GM18507 (cell line): Measurements from ENCODE around the gene NDUFS8.

ENCODE experiments used
- DNase-seq: peaks from one replicate; pipeline ENCODE4 v3.0.0; 2011; ENCODE audit warnings: low read depth; ENCODE audit not compliant: insufficient read length; ENCODE audit errors: extremely low spot score
- FAIRE-seq: peaks from 2 replicates; lab custom pipeline; 2011; peaks lifted over from hg19 to GRCh38; lab: Jason Lieb, UNC

NDUFS8 gene

DNA sequence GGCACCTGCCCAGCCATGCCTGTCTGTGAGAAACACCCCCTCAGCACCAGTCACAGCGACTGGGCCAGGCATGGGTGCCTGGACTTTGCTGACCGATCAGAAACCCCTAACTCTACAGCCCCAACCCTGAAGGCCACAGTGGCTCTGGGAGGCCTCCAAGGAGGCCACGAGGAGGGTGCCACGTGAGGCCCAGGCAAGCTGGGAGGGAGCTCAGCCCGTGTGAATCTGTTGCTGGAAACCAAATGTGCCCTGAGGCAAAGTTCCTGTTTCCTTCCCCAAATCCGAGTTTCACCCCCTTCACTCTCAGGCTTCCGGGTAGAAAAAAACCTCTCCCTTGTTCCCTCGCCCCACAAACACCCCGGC, 27.9 kb upstream of the NDUFS8 start:
- DNase-seq: no peak
- FAIRE-seq: peak; percentile 92

- FAIRE-seq (no peak), DNase-seq (no peak)
These were observed 27.3 kb upstream of the NDUFS8 start for GRCh38 chr11:68002938-68003845.

DNA sequence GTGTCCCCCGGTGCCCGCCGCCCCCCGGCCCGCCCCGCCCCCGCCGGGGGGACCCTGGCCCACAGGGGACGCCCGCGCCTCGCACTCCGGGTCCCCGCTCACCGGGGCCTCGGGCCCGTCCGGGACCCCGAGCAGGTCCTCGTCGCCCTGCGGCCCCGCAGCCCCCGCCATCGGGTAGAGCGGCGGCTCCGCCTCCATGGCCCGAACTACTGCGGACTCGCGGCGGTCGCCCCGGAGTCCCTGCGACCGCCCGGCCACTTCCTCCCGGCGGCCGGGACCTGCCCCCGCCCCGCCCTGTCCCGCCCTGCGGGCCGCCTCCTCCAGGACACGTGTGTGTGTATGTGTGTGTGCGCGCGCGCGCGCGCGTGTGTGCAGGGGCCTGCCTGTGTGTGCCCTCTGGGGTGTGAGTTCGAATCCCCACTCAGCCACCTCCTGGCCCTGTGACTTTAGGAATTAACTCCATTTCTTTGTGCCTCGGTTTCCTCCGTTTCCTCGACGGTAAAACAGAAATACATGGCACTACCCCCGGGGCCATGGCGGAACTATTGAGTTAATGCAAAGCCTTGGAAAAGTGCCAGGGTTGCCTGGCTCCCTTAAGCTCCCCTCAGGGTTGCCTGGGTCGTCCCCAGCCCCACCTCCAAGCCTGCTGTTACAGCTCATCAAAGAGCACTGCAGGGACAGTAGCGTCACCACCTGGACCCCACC, 26.5 kb upstream of the NDUFS8 start, which contains the start of gene UNC93B1:
Gene UNC93B1, minus strand, starts transcription at position 252 of the 705 bp plus-strand sequence. Its CDS starts 54 bp downstream, at position 198.
- DNase-seq: peak; percentile 76
- FAIRE-seq: peak; percentile 93

DNA sequence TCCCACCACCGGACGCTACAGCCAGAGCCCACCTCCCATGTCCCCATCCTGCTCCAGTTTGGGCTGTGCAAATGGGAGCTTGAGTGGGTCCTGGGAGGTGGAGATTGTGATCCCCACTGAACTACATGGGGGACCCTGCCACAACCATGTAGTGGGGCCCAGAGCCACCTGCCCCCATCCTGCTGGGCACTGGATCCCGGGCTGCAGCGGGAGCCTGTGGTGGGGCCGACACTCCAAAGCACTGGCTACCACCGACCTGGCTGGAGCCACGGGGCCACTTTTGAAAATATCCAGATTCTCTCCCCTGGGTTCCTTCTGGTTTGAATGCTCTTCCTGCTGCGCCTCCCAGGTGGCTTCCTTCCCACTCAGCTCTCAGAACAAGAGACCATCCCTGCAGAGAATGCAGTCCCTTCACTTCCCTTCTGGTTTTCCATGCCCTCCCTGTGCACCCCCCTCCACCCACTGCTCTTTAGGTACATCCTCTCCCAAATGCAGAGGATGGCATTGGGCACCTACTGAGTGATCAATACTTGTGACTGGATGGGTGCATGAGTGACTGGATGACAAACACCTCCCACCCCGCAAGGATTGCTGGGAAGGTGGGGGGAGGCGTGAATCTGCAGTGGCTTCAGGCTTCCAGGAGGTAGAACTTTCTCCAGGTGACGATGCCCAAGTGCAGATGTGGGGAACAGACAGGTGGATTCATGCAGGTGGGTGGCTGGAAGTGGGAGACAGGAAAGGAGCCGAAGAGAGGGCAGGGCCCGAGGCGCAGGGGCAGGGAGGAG, 25.7 kb upstream of the NDUFS8 start:
- no peak for DNase-seq
- no peak for FAIRE-seq

DNA sequence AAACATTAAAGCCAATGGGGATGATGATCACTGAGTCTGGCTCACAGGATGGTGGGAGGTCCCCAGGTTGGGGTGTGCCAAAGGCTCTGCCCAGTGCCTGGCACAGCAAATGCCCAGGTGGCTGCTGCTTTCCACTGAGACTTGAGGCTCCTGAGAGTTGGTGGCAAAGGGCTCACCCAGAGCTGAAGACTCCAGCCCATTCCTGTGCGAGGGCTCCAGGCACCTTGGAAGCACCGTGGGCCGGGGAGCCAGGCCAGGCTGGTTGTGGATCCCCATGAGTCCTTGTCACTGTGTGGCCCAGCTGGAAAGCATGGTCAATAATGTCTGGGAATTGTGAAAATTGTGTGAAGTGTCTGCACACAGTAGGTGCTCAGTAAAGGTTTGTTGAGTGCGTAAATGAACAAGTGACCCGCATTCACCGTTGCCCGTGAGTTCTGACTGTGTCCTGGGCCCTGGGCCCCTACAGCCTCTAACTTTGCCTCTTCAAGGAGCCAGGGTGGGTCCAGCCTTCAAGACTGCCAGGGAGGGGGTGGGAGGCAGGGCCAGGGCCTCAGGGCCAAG, 23.8 kb upstream of the NDUFS8 start:
- FAIRE-seq: no peak

DNA sequence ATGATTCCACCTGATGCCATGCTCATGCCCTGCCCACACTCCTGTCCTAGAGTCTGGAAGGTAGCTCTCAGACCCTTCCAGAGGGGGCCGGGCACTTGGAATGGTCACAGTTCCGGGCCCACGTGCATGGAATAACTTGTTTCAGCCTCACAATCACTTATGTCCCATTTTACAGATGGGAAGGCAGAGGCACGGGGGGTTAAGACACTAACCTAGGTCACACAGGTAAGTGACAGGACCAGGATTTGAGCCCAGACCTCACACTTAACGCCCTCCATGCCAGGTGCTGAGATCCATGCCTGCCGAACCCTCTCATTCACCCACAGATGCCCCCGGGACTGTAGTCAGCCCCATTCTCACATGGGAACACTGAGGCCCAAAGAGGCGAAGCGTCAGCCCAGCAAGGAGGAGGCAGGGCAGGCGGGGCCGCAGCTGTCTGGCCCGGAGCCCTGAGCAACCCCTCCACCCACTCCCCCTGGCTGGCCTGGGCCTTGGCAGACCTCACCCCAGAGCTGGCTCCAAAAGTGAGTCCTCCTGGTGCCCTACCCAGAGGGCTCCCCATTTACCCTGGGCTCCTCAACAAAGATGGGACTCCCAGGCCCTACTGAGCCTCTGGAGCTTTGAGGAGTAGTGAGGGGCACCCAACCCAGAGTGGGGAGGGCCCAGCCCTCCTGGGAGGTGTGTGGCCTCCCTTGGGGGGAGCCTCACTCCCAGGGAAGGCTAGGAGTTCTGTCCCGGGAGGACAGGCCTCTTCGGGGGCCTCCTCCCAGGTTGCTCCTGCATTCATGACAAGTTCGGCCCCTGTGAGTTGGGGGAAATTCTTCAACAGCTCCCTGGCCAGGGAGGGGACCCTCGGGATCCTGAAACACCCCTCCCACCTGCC, 22.7 kb upstream of the NDUFS8 start:
- DNase-seq (no peak), FAIRE-seq (no peak)

More for the DNA sequence above, 23.8 kb upstream of the NDUFS8 start:
- DNase-seq: no peak

DNA sequence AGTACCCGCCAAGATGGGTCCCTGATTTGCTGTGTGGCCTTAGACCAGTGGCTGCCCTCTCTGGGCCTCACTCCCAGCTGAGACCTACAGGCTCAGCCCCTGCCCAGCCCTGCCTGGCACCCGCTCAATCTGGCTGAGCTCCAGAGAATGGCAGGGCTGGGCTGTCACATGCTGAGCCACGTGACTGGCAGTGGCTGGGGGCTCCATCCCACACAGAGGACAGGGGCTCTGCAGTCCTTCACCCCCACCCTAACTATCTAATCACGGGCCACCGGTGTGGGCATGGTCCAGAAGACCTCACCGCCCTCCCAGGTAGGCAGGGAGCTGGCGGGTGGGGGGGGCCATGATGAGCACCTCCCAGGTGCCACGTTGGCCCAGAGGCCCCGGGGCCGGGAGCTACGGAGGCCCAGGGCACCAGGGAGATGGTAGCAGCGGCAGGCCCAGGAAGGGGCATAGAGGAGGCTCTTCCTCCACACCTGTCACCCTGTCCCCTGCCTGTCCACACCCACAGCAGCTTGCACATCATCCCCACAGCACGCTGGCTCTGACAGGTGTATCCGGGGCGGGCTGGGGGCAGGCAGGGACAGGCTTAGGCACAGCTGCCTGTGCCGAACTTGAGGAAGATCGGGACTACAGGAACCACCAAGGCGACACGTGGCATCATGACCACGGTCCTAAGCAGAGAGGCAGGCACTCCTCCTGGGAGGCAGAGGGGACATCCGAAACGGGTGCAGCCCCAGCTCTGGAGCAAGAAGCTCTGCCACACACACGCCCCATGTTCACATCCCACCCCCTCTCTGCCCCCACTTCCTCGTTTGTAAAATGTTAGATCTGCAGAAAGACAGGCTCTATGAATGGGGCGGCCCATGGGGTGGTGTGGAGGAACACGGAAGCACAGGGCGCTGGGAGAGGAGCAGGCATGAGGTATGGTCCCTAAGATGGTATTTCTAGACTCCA, 21.8 kb upstream of the NDUFS8 start:
- FAIRE-seq (no peak), DNase-seq (no peak)

DNA sequence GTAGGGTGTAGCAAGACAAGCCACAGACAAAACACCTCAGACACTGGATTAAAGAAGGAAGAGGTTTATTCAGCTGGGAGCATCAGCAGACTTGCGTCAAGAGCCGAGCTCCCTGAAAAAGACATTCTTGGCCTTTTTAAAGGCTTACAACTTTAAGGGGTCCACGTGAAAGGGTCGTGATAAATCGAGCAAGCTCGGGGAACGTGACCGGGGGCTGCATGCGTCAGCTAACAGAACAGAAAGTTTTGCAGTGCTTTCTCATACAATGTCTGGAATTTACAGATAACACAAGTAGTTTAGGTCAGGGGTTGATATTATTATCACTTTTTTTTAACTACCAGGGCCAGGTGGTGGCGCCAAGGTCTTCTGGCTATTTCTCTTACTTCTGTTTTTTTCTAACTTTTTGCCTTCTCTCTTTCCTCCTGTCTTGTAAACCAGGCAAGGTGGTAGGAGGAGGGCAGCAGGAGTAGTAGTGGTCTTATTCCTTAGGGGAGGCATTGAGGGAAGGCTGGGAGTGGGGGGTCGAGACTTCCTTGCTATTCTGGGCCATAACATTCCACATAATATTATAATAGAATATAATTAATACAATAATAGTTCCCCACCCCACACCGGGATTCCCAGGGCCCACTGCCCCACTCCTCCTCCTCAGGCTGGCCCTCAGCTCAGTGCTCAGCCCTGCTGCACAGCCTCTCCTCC, 20.9 kb upstream of the NDUFS8 start:
- DNase-seq (no peak), FAIRE-seq (no peak)

DNA sequence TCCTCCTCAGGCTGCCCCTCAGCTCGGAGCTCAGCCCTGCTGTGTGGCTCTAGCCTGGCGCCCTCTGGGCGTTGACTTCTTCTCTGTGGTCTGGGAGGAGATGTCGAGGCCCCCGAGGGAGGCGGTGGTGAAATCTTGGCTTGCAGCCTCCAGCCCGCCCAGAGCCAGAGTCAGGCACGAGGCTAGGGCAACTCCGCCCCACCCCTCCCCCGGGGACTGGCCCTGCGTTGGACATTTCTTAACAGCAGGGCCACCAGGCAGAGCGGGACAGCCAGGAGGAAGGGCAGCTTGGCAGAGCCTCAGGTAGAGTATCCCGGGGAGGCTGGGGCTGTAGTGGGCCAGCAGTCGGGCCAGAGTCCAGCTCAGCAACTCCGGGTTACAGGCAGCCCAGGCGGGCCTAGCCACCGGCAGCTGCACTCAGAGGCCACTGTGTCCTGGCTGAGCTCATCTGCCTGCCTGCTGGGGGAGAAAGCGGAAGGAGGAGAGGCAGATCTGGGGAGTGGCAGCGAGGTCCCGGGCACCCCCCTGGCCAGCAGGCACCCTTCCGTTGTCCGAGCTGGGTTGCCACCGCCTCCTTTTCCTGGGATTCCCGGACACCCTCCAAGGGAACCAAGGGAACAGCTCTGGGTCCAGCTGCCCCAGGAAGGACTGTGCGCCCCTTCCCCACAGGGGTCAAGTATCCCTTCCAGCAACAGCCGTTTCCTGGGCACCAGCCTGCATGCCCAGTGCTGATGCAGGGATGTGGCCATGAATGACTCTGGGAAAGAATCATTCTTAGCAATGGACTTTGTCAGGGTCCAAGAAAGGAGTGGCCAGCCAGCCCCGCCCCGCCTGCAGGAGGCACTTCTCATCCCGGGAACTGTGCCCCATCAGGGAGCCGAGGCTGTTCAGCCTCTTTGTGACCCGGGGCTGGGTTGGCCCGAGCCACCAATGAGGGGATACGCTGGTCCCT, 20.1 kb upstream of the NDUFS8 start, which contains the start of gene ALDH3B1:
Gene ALDH3B1, plus strand, starts transcription at position 238 of the 952 bp plus-strand sequence. CDS start 4,971 bp downstream, outside the sequence.
- DNase-seq: no peak
- no peak for FAIRE-seq

DNA sequence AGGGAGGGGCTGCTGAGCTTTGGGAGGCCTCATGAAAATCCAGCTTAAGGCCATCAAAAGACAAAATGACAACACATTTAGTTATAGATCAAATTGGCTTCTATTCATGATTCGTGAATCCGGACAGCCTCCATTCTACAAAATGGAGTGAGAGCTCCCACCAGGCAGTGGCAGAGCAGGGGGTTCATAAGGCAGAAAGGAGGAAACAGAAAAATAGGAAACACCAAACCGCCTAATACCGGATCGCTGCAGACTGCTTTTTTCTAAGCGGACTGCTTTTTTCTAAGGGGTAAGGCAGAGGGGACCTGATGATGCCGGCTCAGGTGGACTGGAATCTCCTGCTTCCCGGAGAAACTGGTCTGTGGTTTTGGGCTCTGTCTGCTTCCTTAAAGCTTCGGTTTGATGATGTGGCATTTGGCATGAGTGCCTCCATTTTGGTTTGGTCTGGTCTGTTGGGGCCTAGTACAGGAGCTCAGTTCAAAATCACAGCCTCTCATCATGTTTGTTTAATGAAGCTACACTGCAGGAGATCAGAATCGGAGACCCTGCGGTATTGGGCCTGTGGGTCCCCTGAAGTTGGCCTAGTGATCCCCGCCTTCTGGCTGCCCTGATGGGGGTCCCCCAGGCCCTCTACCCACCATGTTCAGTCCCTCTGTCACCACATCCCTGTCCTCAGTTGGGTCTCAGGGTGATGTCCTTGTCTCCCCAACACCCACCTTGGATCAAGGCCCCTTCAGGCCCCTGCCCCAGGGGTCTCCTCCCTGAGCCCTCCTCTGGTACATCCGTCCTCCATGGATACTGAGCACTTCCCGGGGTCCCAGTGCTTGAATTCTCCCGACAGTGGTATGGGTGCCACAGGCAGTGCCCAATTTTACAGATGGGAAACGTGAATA, 19.2 kb upstream of the NDUFS8 start:
- no peak for DNase-seq
- FAIRE-seq: no peak

- DNase-seq (no peak), FAIRE-seq (no peak)
These were observed 18.2 kb upstream of the NDUFS8 start for GRCh38 chr11:68012044-68012842.

DNA sequence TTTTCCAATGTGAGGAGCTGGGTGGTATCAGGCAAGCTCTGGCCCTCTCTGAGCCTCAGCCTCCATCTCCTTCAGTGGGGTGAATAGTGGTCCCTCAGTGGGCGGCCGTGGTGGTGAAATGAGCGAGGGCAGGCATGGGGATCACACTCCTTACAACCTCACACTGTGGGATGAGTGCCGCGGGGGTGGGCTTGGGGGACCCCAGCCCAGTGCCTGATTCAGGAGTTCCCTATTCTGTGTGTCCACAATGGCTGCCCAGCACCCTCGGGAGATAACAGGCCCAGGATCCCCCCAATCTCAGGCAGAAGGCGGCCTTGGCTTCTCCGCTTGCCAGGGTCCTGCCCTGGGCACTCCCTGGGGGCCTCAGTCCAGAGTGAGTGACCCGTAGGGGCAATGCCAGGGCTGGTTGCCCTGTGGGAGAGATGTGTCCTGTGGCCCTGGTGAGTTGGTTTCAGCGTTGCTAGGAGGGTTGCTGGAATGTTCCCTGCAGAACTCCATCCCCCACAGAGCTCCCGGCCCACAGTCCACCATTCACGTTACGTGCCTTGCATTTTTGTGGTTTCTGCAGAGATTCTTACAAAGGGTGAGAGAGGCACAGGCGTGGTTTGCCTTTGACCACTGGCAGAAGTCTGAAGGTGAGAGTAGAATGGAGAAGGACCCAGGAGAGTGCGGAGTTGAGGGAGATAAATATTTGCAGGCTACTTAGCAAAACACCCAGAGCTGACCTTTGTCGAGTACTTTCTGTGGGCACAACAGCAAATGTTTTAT, 17.5 kb upstream of the NDUFS8 start:
- no peak for DNase-seq
- FAIRE-seq: no peak

DNA sequence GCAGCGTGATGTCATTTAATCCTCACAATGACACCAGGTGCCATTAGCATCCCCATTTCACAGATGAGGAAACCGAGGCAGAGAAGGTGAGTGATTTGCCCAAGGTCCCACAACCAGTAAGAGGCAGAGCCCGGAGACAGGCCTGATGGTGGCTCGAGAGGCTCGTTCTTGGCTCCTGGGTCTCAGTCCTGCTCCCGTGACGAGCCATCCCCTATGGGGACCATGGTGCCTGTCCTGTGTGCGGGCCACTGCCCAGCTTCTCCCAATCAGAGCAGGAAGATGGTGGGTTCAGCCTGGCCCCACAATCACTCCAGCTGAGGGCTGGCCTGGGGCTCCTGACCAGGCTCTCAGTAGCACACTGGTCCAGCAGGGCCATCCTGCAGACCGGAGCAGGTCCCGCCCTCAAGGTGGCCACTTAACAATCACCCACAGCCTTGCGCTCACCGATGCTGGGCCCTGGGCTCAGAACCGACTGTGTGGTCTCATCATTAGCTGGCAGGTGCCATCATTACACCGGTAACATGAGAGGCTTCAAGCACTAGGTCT, 16.8 kb upstream of the NDUFS8 start:
- FAIRE-seq: no peak

More for the DNA sequence above, 16.8 kb upstream of the NDUFS8 start:
- no peak for DNase-seq
